ENCODE data around the gene HIBCH. TPM values are rescaled to one million over a fixed set of nuclear protein-coding genes. Genes with fewer than 3 reads are reported as not detected.

Gene HIBCH
- total RNA-seq, 1 experiment from 2014 or later: 21.7 TPM

DNA sequence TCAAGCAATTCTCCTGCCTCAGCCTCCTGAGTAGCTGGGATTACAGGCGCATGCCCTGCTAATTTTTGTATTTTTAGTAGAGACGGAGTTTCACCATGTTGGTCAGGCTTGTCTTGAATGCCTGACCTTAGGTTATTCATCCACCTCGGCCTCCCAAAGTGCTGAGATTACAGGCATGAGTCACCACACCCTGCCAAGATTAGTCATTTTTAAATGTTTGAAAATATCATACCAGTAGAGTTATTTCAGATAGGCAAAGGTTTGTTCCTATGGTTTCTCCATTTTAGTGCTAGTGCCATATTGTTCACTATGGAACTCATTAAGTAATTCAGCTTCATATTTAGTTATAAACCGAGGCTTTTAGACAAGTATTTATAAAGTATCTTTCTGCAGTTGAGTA, 52.3 kb downstream of the HIBCH start:
- Histone ChIP-seq H3K36me3 (ENCODE audit: control insufficient read depth, insufficient read depth, low read length) (no peaks in the 10 kb centered on the region), H3K4me1 (ENCODE audit: control insufficient read depth, insufficient read depth, low read length) (no peaks in the 10 kb centered on the region), H3K27me3 (ENCODE audit: control insufficient read depth, insufficient read depth, low read length) (no peaks in the 10 kb centered on the region), H3K9me3 (ENCODE audit: control insufficient read depth, insufficient read depth, low read depth, low read length) (peaks cover 3% of the 10 kb centered on the region; the same call in 1 of the 2 replicates), H3K27ac (ENCODE audit: low read length) (no peak overlapping the region), H3K4me3 (ENCODE audit: low read depth in 2 of 2, low read length in 2 of 2) (no peak overlapping the region)
- in situ Hi-C loops (cut with HindIII; ENCODE audit: low pct_unique_long_range_greater_than_20kb, low sequenced_read_pairs): no loop called here
- no TSS peak for BruUV-seq (replicated peaks)
- CTCF ChIA-PET: no interaction called here
- POLR2A ChIA-PET: no interaction called here
- TF ChIP-seq TCF7L2 (IDR thresholded peaks at IDR 0.05; ENCODE audit: low read depth, low read length): no peak
- TF ChIP-seq, protein P1, sequence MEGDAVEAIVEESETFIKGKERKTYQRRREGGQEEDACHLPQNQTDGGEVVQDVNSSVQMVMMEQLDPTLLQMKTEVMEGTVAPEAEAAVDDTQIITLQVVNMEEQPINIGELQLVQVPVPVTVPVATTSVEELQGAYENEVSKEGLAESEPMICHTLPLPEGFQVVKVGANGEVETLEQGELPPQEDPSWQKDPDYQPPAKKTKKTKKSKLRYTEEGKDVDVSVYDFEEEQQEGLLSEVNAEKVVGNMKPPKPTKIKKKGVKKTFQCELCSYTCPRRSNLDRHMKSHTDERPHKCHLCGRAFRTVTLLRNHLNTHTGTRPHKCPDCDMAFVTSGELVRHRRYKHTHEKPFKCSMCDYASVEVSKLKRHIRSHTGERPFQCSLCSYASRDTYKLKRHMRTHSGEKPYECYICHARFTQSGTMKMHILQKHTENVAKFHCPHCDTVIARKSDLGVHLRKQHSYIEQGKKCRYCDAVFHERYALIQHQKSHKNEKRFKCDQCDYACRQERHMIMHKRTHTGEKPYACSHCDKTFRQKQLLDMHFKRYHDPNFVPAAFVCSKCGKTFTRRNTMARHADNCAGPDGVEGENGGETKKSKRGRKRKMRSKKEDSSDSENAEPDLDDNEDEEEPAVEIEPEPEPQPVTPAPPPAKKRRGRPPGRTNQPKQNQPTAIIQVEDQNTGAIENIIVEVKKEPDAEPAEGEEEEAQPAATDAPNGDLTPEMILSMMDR (IDR thresholded peaks at IDR 0.05): no peak
- TF ChIP-seq, protein P2, sequence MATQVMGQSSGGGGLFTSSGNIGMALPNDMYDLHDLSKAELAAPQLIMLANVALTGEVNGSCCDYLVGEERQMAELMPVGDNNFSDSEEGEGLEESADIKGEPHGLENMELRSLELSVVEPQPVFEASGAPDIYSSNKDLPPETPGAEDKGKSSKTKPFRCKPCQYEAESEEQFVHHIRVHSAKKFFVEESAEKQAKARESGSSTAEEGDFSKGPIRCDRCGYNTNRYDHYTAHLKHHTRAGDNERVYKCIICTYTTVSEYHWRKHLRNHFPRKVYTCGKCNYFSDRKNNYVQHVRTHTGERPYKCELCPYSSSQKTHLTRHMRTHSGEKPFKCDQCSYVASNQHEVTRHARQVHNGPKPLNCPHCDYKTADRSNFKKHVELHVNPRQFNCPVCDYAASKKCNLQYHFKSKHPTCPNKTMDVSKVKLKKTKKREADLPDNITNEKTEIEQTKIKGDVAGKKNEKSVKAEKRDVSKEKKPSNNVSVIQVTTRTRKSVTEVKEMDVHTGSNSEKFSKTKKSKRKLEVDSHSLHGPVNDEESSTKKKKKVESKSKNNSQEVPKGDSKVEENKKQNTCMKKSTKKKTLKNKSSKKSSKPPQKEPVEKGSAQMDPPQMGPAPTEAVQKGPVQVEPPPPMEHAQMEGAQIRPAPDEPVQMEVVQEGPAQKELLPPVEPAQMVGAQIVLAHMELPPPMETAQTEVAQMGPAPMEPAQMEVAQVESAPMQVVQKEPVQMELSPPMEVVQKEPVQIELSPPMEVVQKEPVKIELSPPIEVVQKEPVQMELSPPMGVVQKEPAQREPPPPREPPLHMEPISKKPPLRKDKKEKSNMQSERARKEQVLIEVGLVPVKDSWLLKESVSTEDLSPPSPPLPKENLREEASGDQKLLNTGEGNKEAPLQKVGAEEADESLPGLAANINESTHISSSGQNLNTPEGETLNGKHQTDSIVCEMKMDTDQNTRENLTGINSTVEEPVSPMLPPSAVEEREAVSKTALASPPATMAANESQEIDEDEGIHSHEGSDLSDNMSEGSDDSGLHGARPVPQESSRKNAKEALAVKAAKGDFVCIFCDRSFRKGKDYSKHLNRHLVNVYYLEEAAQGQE (IDR thresholded peaks at IDR 0.05; ENCODE audit: insufficient read depth in 1 of 2, low read depth in 2 of 2, low read length in 1 of 2): no peak
- TF ChIP-seq POLR2AphosphoS5 (IDR thresholded peaks at IDR 0.05; ENCODE audit: low read depth, low read length): no peak
- TF ChIP-seq SIN3A (IDR thresholded peaks at IDR 0.05; ENCODE audit: borderline replicate concordance, insufficient read depth, low read depth, low read length): no peak
- ATAC-seq (peak; percentile 86), DNase-seq (ENCODE audit: low read depth, low spot score) (peak; percentile 51)
- intact Hi-C loops (cut with micrococcal nuclease; ENCODE audit: unreplicated experiment): no loop called here

DNA sequence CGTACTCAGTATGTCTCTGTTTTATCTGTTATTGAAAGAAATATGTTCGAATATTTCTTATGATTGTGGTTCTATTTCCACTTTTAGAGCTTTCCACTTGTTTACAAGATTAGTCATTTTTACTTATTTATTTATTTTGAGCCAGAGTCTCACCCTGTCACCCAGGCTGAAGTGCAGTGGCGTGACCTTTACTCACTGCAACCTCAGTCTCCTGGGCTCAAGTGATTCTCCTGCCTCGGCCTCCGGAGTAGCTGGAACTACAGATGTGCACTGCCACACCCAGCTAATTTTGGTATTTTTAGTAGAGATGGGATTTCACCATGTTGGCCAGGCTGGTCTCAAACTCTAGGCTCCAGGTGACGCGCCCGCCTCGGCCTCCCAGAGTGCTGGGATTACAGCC, 53.3 kb downstream of the HIBCH start:
- CTCF ChIA-PET: no interaction called here
- peaks cover 3% of the 10 kb centered on the region; the same call in 1 of the 2 replicates for H3K9me3 ChIP-seq (ENCODE audit: control insufficient read depth, insufficient read depth, low read depth, low read length)
- intact Hi-C loops (cut with micrococcal nuclease; ENCODE audit: unreplicated experiment) (no loop called here), in situ Hi-C loops (cut with HindIII; ENCODE audit: low pct_unique_long_range_greater_than_20kb, low sequenced_read_pairs) (no loop called here)
- BruUV-seq (replicated peaks): no TSS peak
- POLR2A ChIA-PET: no interaction called here
- no peaks in the 10 kb centered on the region for H3K36me3 ChIP-seq (ENCODE audit: control insufficient read depth, insufficient read depth, low read length)
- H3K27me3 ChIP-seq (ENCODE audit: control insufficient read depth, insufficient read depth, low read length): no peaks in the 10 kb centered on the region
- TF ChIP-seq, protein P1 (IDR thresholded peaks at IDR 0.05): no peak
- TF ChIP-seq SIN3A (IDR thresholded peaks at IDR 0.05; ENCODE audit: borderline replicate concordance, insufficient read depth, low read depth, low read length): no peak
- TF ChIP-seq TCF7L2 (IDR thresholded peaks at IDR 0.05; ENCODE audit: low read depth, low read length): no peak
- TF ChIP-seq POLR2AphosphoS5 (IDR thresholded peaks at IDR 0.05; ENCODE audit: low read depth, low read length): no peak
- TF ChIP-seq, protein P2 (IDR thresholded peaks at IDR 0.05; ENCODE audit: insufficient read depth in 1 of 2, low read depth in 2 of 2, low read length in 1 of 2): no peak
- H3K27ac ChIP-seq (ENCODE audit: low read length): no peak overlapping the region
- H3K4me3 ChIP-seq (ENCODE audit: low read depth in 2 of 2, low read length in 2 of 2): no peak overlapping the region
- DNase-seq (ENCODE audit: low read depth, low spot score) (no peak), ATAC-seq (0 out of 2 replicates have a peak, but pooled peaks have one; percentile 67)
- no peaks in the 10 kb centered on the region for H3K4me1 ChIP-seq (ENCODE audit: control insufficient read depth, insufficient read depth, low read length)
